Retina (tissue), 1 donor: ENCODE measurements around the gene HSD11B2.
"Not testable (repeated sequence)": the region's sequence is repeated elsewhere in the genome, so short reads cannot be mapped to it uniquely, and the experiment has no call there.

Experiments
- DNase-seq: peaks from one replicate; pipeline ENCODE4 v3.0.0-alpha.2; 2016

Gene HSD11B2

DNA sequence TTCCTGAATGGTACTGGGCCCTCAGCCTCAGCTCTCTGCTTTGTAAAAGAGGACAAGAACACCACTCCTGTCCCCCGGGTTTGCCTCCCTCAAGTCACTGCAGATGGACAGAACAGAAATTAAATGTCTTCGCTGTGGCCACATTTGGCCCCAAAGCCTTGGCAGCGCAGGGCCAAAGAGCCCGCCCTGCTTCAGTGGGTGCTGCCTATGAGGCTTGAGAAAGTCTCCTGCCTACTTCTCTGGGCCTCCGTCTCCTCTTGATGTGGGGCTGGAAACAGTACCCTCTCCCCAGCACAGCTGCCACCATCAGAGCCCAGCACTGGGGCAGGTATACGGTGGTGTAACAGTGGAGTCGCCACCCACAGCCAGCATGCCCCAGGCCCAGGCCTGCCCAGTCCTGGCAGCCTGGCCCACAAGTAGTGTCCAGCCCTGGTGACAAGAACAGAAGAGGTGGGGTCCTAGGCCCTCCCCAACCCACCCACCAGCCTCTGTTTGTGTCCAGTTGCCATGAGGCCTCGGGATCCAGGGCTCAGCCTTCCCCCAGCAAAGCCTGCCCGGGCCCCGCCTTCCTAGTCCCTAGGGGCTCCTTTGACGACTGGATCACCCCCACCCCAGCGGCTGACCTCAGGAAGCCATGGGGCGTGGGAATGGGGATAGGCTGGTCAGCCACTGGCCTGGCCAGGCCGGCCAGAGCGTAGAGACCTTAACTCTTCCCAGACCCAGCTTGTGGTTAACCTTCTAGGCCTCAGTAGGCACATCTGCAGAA lies 33.7 kb upstream of the HSD11B2 start:
- DNase-seq = peak; percentile 45

DNA sequence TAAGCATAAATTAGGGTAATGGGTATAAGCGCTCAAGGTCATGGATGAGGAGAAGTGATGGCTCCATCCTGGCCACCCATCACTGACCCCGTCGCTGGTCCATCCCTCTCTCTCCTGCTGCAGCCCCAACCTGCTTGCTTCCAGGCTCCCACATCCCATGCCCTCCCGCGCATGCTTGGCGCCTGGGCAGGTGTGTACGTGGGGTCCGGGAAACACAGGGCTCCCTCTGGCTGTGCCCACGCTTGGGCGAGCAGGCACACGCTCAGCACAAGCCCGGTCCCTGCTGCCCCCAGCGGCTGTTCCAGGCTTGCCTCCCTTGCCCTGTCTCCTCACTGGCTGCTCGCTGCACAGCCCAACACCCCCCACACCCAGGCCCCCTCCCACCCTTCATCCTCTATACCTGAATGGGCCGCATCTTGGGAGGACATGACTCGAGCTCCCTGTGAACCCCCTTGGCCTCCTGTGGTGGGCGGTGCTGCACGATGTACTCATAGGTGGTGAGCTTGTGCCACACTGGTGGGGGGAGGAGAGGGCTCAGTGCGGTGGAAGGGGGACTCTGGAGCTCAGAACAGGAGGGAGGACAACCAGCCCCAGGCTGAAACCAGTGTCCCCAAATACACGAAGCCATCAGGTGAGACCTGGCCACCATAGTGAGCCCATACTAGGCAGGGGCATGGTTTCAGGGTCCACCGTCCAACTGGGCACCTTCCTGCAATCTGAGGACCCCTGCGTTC lies 32.9 kb upstream of the HSD11B2 start:
- DNase-seq = peak; percentile 65

GRCh38 chr16:67398546-67399217 lies 32.2 kb upstream of the HSD11B2 start:
- DNase-seq = no peak

GRCh38 chr16:67399218-67399733 lies 31.6 kb upstream of the HSD11B2 start:
- peak; percentile 94 for DNase-seq

DNA sequence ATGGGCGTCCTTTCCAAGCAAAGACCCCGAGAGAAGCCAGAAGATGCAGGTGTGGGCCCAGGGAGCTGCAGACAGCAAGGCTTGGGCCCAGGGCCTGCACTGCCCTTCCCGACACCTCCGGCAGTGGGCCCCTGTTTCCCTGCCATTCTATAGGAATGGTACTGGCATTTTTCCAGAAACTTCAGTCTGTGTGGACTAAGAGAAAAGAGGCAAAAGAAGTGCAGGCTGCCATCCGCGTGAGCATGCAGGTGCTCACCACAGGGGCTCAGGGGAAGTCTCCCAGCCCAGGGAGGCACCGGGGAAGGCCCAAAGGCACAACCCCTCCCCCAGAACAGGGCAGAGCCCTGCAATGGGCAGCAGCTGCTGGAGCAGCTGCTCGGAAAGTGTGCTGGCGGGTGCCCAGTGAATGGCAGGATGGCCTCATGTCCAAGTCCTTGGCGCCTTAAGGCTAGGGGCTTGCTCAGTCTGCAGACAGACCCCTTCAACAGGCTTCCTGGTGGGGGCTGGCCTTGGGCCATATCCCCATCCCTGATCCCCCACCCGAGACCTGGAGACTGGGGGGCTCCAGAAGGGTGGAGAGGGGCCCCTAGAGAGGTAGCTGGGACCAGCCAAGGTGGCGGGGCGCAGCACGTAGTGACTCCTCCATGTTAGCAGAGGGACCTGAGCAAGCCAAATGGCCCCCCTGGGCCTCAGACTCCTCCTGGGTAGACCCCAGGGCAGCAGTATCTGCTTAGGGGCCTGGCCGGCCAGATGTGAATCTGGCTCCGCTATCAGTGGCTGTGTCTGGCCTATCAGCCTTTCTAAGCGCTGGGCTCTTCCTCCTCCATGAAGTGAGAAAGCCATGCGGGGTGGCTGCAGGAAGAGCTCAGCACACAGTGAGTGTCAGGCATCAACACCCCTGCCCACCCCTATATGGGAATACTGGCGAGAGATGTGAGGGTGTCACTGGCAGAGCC lies 30.9 kb upstream of the HSD11B2 start:
- no peak for DNase-seq

DNA sequence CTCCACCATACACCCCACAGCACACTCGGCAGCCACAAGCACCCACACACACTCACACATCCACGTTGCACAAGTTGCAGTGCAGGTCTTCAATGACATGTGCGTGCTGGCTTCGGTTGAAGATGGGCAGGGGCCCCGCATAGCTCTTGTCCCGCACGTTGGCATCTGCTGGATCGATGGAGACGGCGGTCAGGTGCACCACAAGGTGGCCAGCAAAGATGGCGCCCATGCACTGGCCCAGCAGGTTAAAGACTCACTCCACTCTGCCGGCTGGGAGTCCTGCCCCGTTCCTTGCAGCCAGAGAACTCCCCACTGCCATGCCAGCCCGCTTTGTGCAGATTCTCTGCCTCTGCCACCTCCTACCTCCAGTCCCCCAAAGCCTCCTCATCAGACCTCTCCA lies 30.0 kb upstream of the HSD11B2 start:
- no peak for DNase-seq

DNA sequence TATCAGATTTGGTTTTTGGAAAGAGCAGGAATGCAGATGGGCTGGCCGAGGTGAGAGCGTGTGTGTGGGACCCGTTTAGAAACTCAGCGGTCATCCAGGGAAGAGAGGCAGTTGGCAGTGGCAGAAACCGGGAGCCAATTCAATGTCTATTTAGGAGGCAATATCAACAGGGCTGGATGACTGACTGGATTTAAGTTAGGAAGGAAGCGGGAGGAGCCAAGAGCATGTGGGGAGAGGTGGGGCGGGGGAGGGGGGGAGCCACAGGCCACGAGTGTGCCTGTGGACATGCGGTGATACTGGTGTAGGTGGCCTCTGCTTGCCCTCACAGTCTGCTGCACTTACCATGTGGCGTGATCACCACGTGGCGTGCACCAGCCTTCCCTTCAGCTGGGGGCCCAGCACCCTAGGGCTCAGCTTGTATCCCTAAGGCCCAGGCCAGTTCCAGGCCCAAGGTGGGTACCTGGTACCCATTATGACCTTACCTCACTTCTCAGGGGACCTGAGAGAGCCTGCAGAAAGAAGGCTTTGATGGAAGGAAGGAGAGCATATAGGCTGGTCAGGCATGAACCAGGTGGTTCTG lies 26.9 kb upstream of the HSD11B2 start:
- no peak for DNase-seq

GRCh38 chr16:67404740-67405226 lies 26.1 kb upstream of the HSD11B2 start:
- DNase-seq = no peak

DNA sequence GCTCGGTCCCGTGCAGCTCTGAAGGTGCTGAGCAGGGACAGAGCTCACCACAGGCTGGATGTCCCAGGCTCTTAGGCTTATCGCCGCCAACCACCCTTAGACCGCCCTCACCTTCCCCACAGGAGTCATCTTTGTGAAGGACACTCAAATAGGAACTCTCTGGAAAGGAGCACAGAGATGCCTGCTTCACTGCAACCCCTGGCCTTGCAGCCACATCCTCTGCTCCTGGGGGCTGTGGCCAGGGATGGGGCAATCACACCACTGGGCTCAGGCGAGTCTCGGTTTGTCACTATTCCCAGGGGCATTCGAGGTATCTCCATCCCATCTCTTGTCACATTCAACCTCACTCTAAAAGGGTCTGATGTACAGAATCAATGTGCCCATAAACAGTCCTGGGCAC lies 25.6 kb upstream of the HSD11B2 start:
- no peak for DNase-seq

GRCh38 chr16:67406111-67406971 lies 24.6 kb upstream of the HSD11B2 start:
- no peak for DNase-seq

GRCh38 chr16:67407176-67407787 lies 23.6 kb upstream of the HSD11B2 start:
- no peak for DNase-seq

GRCh38 chr16:67407788-67408452 lies 23.0 kb upstream of the HSD11B2 start:
- no peak for DNase-seq

DNA sequence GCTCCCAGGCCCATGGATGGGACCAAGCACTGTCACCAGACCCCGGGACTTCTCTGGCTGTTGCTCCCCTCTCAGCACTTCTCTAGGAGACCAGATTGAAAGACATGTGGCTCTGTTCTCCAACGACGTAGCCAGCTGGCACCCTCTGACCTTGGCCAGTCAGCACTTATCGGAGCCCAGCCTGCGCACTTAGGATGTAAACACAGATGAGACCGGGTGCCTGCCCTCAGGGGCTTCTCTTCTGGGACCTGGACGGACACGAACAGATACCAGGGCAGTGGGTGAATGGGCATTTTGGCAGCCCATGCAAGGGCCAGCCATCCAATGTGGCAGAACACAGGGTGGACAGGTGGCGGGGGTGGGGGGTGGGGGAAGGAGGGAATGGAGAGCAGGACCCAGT lies 21.3 kb upstream of the HSD11B2 start:
- DNase-seq = no peak

- DNase-seq = no peak
Observed at GRCh38 chr16:67411339-67411738, 19.6 kb upstream of the HSD11B2 start.

- DNase-seq = no peak
Observed at GRCh38 chr16:67412294-67412693, 18.6 kb upstream of the HSD11B2 start.

- no peak for DNase-seq
Observed at GRCh38 chr16:67413978-67414911, 16.7 kb upstream of the HSD11B2 start.

DNA sequence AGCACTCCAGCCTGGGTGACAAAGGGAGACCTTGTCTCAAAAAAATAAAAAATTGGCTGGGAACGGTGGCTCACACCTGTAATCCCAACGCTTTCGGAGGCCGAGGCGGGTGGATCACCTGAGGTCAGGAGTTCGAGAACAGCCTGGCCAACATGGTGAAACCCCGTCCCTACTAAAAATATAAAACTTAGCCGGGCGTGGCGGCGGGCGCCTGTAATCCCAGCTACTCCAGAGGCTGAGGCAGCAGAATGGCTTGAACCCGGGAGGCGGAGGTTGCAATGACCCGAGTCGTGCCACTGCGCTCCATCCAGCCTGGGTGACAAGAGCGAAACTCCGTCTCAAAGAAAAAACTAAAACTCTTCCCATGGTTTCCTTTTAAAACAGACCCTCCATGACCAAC lies 15.5 kb upstream of the HSD11B2 start:
- DNase-seq = not testable (repeated sequence)
